OCI-LY3 (cell line): ENCODE results near the gene MMEL1.
A peak's percentile ranks its signal among the peaks of the same experiment; 100 is the strongest.

Experiments used
- H2AFZ ChIP-seq: fragments of 200-600, 300-600 bp; shearing (Covaris generic); 2 replicates; pipeline ENCODE4 v1.6.0; 2014; ENCODE audit warnings: antibody characterized with exemption, low read depth, low read length
- H3K27ac ChIP-seq: fragments of 200-600, 300-600 bp; sonication (generic); 2 replicates; pipeline ENCODE4 v1.5.1; 2014; ENCODE audit warnings: mild to moderate bottlenecking, low read length, moderate library complexity, mixed read lengths
- H3K27me3 ChIP-seq: fragments of 200-600, 300-600 bp; sonication (generic); 2 replicates; pipeline ENCODE4 v1.6.1; 2014; ENCODE audit warnings: low read depth, low read length, mixed read lengths
- H3K36me3 ChIP-seq: fragments of 200-600, 300-600 bp; sonication (generic); replicated peaks from 2 replicates; pipeline ENCODE3; 2014; ENCODE audit warnings: low read depth, low read length, mixed read lengths
- H3K4me1 ChIP-seq: fragments of 300-600, 200-600 bp; sonication (generic); 2 replicates; pipeline ENCODE4 v1.6.1; 2014; ENCODE audit warnings: low read length, mixed read lengths
- H3K4me2 ChIP-seq: fragments of 200-600, 300-600 bp; sonication (generic); 2 replicates; pipeline ENCODE4 v1.6.1; 2014; ENCODE audit warnings: low read length, mixed read lengths
- H3K4me3 ChIP-seq: fragments of 300-600, 200-600 bp; sonication (generic); 2 replicates; pipeline ENCODE4 v1.5.1; 2014; ENCODE audit warnings: antibody characterized with exemption, mild to moderate bottlenecking, low read length, moderate library complexity
- H3K79me2 ChIP-seq: fragments of 300-600, 200-600 bp; shearing (Covaris generic); 2 replicates; pipeline ENCODE4 v1.6.1; 2014; ENCODE audit warnings: mild to moderate bottlenecking, low read length, mixed read lengths
- H3K9ac ChIP-seq: fragments of 300-600, 200-600 bp; shearing (Covaris generic); 2 replicates; pipeline ENCODE4 v1.6.0; 2014; ENCODE audit warnings: mild to moderate bottlenecking, low read length, moderate library complexity
- H3K9me3 ChIP-seq: fragments of 200-600, 300-600 bp; shearing (Covaris generic); 2 replicates; pipeline ENCODE4 v1.6.1; 2014; ENCODE audit warnings: low read length, mixed read lengths; ENCODE audit not compliant: insufficient read depth
- H4K20me1 ChIP-seq: fragments of 200-600, 300-600 bp; sonication (generic); 2 replicates; pipeline ENCODE4 v1.6.1; 2016; ENCODE audit warnings: low read length, mixed read lengths; ENCODE audit not compliant: insufficient read depth
- CTCF ChIP-seq: fragments of 200-600, 300-600 bp; sonication (generic); IDR thresholded peaks from 2 replicates; pipeline ENCODE4 v1.5.1; 2014; ENCODE audit warnings: antibody characterized with exemption, low read length, low read depth
- EZH2phosphoT487 ChIP-seq: fragments of 200-600 bp; shearing (Covaris generic); IDR thresholded peaks from 2 replicates; pipeline ENCODE4 v1.6.1; 2018; ENCODE audit warnings: antibody characterized with exemption, mixed run types, low read depth

Gene MMEL1

GRCh38 chr1:2587860-2588571 lies 44.8 kb downstream of the MMEL1 start:
- H4K20me1 ChIP-seq = no peaks in the 10 kb centered on the region
- no peak overlapping the region for H3K9ac ChIP-seq
- peak overlapping the region; percentile 97; the same call in 1 of the 2 replicates for H3K4me3 ChIP-seq
- H3K4me1 ChIP-seq = peaks cover 20% of the 10 kb centered on the region
- H3K36me3 ChIP-seq = peaks cover 3% of the 10 kb centered on the region
- no peak overlapping the region for H3K27ac ChIP-seq
- H3K4me2 ChIP-seq = peak overlapping the region; percentile 85
- H3K27me3 ChIP-seq = no peaks in the 10 kb centered on the region
- peaks cover 10% of the 10 kb centered on the region; the same call in 1 of the 2 replicates for H3K79me2 ChIP-seq
- TF ChIP-seq CTCF (no peak), EZH2phosphoT487 (no peak)
- no peaks in the 10 kb centered on the region for H3K9me3 ChIP-seq
- no peak overlapping the region for H2AFZ ChIP-seq

GRCh38 chr1:2587071-2587859 lies 45.6 kb downstream of the MMEL1 start:
- Histone ChIP-seq H3K79me2 (peaks cover 10% of the 10 kb centered on the region; the same call in 1 of the 2 replicates), H2AFZ (no peak overlapping the region), H3K27ac (no peak overlapping the region), H3K9ac (peak overlapping the region; percentile 95), H3K9me3 (no peaks in the 10 kb centered on the region), H3K36me3 (peaks cover 3% of the 10 kb centered on the region), H3K4me1 (peaks cover 21% of the 10 kb centered on the region), H3K4me2 (peak overlapping the region; percentile 85), H3K4me3 (peak overlapping the region; percentile 97), H4K20me1 (no peaks in the 10 kb centered on the region), H3K27me3 (no peaks in the 10 kb centered on the region)
- TF ChIP-seq CTCF (no peak), EZH2phosphoT487 (no peak)

GRCh38 chr1:2586154-2587070 lies 46.4 kb downstream of the MMEL1 start, which contains the start of gene PRXL2B:
Gene PRXL2B (plus strand): TSS chr1:2586777. CDS start chr1:2586886, 109 bp downstream.
- H3K4me2 ChIP-seq = peak within 1 kb of the TSS; percentile 90
- peaks cover 10% of the 10 kb centered on the region; the same call in 1 of the 2 replicates for H3K79me2 ChIP-seq
- H3K36me3 ChIP-seq = peaks cover 3% of the 10 kb centered on the region
- H2AFZ ChIP-seq = peak within 1 kb of the TSS; percentile 78; the same call in 1 of the 2 replicates
- H3K9me3 ChIP-seq = no peaks in the 10 kb centered on the region
- peak within 1 kb of the TSS; percentile 97 for H3K4me3 ChIP-seq
- peak within 1 kb of the TSS; percentile 93 for H3K27ac ChIP-seq
- no peak for TF ChIP-seq CTCF
- TF ChIP-seq EZH2phosphoT487 = no peak
- H3K27me3 ChIP-seq = no peaks in the 10 kb centered on the region
- H3K9ac ChIP-seq = peak within 1 kb of the TSS; percentile 95
- peaks cover 29% of the 10 kb centered on the region for H3K4me1 ChIP-seq
- no peaks in the 10 kb centered on the region for H4K20me1 ChIP-seq
